8988T (cell line): ENCODE data around the gene MAB21L3.
"Not testable (repeated sequence)": the region's sequence is repeated elsewhere in the genome, so short reads cannot be mapped to it uniquely, and the experiment has no call there.

Experiments used
- DNase-seq: peaks from one replicate; pipeline ENCODE4 v3.0.0; 2011

Gene MAB21L3

GRCh38 chr1:116139592-116140134 is 28.5 kb downstream of the MAB21L3 start:
- no peak for DNase-seq

DNA sequence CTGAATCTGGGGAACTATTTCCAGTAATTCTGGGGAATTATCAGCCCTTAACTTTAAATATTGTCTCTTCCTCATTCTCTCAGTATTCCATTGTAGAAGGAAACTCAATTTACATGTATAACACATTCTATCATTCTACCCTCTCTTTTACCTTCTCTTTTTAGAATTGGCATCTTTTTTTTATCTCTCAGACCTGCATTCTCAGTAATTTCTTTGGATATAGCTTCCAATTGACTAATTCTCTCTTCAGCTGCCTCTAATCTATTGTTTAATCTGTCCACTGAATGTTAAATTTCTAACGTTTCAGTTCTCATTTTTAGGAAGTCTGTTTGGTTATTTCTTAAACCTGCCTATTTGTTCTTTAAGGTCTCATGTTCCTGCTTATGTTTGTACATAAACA is 33.0 kb downstream of the MAB21L3 start:
- no peak for DNase-seq

GRCh38 chr1:116146447-116147113 is 35.4 kb downstream of the MAB21L3 start:
- DNase-seq, result not testable (repeated sequence)

GRCh38 chr1:116147114-116147510 is 35.9 kb downstream of the MAB21L3 start:
- DNase-seq, result no peak

GRCh38 chr1:116147972-116148371 is 36.8 kb downstream of the MAB21L3 start:
- no peak for DNase-seq

GRCh38 chr1:116148967-116149366 is 37.8 kb downstream of the MAB21L3 start:
- DNase-seq, result no peak

DNA sequence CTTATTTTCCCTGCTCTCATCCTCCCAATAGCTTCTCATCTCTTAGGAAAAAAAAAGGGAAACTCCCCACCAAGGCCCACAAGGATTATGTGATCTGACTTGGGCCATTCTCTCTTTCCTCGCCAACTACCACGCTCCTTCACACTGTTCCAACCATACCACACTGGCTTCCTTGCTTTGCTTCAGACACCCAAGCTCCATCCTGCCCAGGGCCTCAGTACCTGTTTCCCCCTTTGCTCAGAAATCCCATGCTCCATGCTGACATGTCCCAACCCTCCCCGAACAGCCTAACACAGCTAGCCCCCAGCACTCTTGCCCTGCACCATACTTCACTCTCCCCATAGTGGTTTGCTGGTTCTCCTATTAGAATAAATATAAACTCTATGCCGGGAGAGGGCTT is 39.2 kb downstream of the MAB21L3 start:
- DNase-seq, result no peak

DNA sequence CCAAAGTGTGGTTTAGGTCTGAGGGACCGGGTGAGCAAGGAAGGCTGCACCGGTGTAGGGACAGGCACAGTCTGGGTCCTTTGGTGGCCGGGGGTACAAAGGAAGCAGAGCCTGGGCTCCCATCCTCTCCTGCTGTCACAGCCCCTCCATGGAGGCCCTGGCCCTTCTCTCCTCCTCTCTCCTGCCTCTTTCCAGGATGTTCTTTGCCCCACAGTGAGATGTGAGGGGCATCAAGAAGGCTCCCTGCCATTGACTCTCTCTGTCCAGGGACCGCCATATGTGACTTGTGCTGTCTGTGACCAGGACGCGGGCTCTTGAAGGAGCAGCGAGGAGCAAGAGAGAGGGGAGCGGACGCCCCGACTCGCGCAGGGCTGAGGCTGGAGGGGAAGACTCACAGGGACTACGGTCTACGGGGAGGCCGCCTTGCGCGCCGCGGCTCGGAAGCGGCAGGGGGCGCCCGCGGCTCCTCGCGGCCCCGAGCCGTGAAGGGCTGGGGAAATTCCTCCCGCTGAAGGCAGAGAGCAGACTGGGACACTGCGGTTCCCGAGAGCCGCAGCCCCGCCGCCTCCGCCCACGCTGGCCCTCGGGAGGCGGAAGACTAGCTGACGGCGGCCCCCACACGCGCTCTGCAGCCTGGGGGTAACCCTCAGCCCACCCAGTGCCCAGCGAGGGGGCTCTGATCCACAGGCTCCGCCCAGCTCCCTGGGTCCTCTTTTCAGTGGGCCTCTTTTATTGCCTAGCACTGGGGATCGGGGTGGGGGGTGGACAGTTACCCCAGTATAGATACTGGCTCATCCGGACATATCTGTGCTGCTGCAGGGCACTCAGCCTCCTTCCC is 40.8 kb downstream of the MAB21L3 start:
- DNase-seq, result peak; percentile 79

- DNase-seq, result no peak
These were observed 41.4 kb downstream of the MAB21L3 start for GRCh38 chr1:116152577-116152943.

GRCh38 chr1:116152950-116153691 is 41.9 kb downstream of the MAB21L3 start:
- DNase-seq, result no peak

DNA sequence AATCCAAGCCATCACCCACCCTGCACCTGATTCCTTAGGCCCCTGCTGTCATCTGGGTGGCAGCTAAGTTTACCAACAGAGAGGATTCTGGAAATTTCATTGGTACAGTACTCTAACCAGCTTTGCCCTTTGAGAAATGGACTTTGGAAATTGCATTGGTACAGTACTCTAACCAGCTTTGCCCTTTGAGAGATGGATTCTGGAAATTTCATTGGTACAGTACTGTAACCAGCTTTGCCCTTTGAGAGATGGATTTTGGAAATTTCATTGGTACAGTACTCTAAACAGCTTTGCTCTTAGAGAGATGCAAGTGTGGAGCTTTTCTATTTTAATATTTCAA is 42.5 kb downstream of the MAB21L3 start:
- DNase-seq, result no peak

GRCh38 chr1:116154536-116154935 is 43.3 kb downstream of the MAB21L3 start:
- DNase-seq, result no peak

GRCh38 chr1:116157096-116157495 is 45.9 kb downstream of the MAB21L3 start:
- DNase-seq, result no peak

DNA sequence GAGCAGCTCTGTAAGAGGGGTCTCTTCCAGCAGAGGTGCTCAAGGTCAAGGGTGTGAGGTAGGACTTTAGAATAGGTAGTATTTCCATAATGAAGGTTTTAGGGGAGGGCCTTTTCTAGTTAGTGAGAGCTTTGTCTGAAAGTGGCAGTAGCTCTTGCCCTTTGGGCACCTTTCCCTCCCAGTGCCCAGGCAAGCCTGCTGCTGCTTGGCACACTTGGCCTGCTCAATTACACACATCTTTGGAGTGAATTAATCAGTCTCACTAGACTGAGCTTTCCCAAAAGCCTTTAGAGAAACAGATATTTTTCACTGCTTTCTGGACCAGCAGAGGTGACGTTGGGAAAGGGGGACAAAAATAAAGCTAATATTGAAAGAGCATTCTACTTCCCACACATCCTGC is 48.0 kb downstream of the MAB21L3 start:
- DNase-seq, result no peak

DNA sequence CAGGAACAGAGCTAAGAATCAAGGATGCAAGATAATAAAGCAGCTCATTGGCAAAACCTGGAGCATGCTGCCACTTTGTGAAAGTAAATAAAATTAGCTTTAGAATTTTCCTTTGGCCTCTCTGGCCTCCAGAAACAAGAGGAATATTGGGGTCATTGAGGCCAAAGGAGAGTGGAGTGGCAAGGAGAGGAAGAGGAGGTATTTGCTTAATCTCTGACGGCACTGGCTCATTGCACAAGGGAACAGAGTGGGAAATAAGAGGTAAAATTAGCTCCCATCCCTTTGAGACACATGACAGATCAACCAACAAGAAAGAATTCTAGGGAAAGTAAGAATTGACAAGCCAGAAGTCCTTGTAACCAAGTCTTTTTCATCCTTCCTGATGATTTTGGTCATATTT is 48.4 kb downstream of the MAB21L3 start:
- DNase-seq, result no peak

GRCh38 chr1:116161390-116161789 is 50.2 kb downstream of the MAB21L3 start:
- no peak for DNase-seq

- DNase-seq, result no peak
These were observed 50.7 kb downstream of the MAB21L3 start for GRCh38 chr1:116161877-116162390.

DNA sequence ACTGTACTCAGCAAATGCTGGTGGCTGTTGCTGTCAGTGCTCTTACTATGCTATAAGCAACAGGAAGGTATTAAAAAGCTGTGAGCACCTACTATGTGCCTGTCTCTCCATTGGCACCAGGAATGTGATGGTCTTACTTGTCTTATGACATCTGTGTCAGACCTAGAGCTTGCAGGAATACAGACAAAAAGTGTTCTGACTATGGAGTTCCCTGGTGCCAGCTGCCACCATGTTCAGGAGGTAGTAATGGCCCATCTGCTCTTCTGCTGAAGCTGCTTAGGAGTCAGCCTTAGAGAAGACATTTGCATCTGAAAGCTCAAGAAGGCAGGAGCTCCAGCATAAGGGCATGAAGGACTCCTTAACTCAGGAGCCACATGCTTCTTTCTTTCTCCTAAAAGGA is 52.3 kb downstream of the MAB21L3 start:
- no peak for DNase-seq

- DNase-seq, result no peak
These were observed 53.0 kb downstream of the MAB21L3 start for GRCh38 chr1:116164150-116164549.

- DNase-seq, result no peak
These were observed 53.6 kb downstream of the MAB21L3 start for GRCh38 chr1:116164604-116165368.

GRCh38 chr1:116165572-116165971 is 54.4 kb downstream of the MAB21L3 start:
- DNase-seq, result no peak

- no peak for DNase-seq
These were observed 54.9 kb downstream of the MAB21L3 start for GRCh38 chr1:116166011-116166571.
